ENCODE measurements around the gene HRCT1.

DNA sequence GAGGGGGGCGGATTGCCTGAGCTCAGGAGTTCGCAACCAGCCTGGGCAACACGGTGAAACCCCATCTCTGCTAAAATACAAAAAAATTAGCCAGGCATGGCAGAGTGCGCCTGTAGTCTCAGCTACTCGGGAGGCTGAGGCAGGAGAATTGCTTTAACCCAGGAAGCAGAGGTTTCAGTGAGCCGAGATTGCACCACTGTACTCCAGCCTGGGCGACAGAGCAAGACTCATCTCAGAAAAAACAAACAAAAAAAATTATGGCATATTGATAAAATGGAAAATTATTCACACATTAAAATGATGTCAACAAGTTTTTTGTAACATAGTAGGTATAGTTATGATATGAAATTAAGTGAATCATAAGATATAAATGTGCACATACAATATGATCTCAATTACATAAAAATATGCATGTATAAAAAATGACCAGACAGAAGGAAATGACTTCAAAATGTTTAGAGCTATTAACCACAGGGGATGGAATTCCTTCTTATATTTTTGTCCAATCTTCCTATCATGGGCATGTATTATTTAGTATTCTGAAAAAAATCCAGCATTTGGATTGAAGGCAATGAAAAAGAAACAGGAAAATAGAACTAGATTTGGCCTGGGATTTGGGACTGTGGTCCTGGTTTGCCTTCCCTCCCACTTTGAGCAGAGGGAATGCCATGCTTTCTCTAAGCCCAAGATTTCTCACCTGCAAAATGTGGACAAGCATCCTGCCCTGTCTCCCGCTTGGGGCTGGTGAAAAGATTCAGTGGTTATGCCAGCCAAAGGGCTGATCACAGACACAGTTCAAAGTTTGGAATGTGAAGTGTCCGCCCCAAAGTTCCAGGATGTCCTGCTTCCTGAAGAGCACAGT is 22.8 kb downstream of the HRCT1 start:
- TF ChIP-seq TAF1 (IDR thresholded peaks at IDR 0.05; ENCODE audit: borderline replicate concordance, low read depth, low read length) (no peak), POLR2AphosphoS5 (IDR thresholded peaks at IDR 0.05; ENCODE audit: low read depth, low read length) (no peak), POLR2A (IDR thresholded peaks at IDR 0.05; ENCODE audit: low read depth, low read length) (no peak)

Data from GM12892 (cell line).